SK-N-SH treated with all-trans-retinoic acid at 6 μM for 48 hours (cell line): ENCODE results near the gene TBC1D9B.

Experiments used
- BACH2 ChIP-seq: fragments of 250-450 bp; sonication (Bioruptor Pico); IDR thresholded peaks from 2 replicates; pipeline ENCODE4 v1.9.0; 2021; ENCODE audit warnings: mild to moderate bottlenecking, borderline replicate concordance
- CSDC2 ChIP-seq: fragments of 250-450 bp; sonication (Bioruptor Pico); IDR thresholded peaks from 2 replicates; pipeline ENCODE4 v1.5.0; 2020; ENCODE audit warnings: mild to moderate bottlenecking, moderate library complexity
- CSRNP3 ChIP-seq: fragments of 250-450 bp; sonication (Bioruptor Pico); IDR thresholded peaks from 2 replicates; pipeline ENCODE4 v1.5.1; 2021; ENCODE audit warnings: mild to moderate bottlenecking, moderate library complexity
- ESRRG ChIP-seq: fragments of 250-450 bp; sonication (Bioruptor Pico); IDR thresholded peaks from 2 replicates; pipeline ENCODE4 v1.6.1; 2021; ENCODE audit warnings: mild to moderate bottlenecking
- PPARA ChIP-seq: fragments of 250-450 bp; sonication (Bioruptor Pico); IDR thresholded peaks from 2 replicates; pipeline ENCODE4 v1.5.0; 2020; ENCODE audit warnings: mild to moderate bottlenecking, borderline replicate concordance
- RARB ChIP-seq: fragments of 250-450 bp; sonication (Bioruptor Pico); IDR thresholded peaks from 2 replicates; pipeline ENCODE4 v1.8.0; 2021; ENCODE audit warnings: mild to moderate bottlenecking, moderate library complexity
- ZFP30 ChIP-seq: fragments of 450-650 bp; formaldehyde crosslinking; IDR thresholded peaks from 2 replicates; pipeline ENCODE4 v1.5.0; 2022; ENCODE audit warnings: mild to moderate bottlenecking, moderate library complexity

DNA sequence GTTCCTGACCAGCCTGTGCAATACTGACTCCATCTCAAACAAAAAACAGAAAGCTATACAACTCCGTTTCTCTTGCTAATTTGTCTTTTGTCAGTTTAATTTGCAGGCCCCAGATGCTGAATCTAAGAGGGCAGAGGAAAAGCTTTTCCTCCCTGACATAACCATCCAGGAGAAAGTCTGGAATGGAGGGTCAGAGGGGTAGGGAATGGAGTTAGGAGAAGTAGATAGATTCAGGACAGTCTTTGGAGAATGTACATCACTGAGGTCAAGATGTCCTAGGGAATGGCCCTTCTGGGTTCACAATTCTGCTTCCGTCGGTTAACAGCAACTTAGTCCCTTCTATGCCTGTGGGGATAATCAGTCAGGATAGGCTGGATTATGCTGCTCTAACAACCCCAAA, 93.6 kb downstream of the TBC1D9B start:
- no peak for TF ChIP-seq BACH2
- no peak for TF ChIP-seq CSDC2 (CRISPR knock-in tag)
- TF ChIP-seq CSRNP3 (CRISPR knock-in tag): no peak
- TF ChIP-seq PPARA (CRISPR knock-in tag): no peak
- TF ChIP-seq ESRRG (CRISPR knock-in tag): no peak
- TF ChIP-seq RARB (CRISPR knock-in tag): no peak
- TF ChIP-seq ZFP30: no peak
